NCI-H2107 treated with DMSO at 0.1 percent for 48 hours (cell line): ENCODE measurements around the gene BCL2L1.
"Not testable (repeated sequence)": the region's sequence is repeated elsewhere in the genome, so short reads cannot be mapped to it uniquely, and the experiment has no call there.

Experiments used
- DNase-seq: peaks from one replicate; lab custom pipeline; 2025; ENCODE audit not compliant: unreplicated experiment; lab: John Stamatoyannopoulos, UW

The BCL2L1 gene

DNA sequence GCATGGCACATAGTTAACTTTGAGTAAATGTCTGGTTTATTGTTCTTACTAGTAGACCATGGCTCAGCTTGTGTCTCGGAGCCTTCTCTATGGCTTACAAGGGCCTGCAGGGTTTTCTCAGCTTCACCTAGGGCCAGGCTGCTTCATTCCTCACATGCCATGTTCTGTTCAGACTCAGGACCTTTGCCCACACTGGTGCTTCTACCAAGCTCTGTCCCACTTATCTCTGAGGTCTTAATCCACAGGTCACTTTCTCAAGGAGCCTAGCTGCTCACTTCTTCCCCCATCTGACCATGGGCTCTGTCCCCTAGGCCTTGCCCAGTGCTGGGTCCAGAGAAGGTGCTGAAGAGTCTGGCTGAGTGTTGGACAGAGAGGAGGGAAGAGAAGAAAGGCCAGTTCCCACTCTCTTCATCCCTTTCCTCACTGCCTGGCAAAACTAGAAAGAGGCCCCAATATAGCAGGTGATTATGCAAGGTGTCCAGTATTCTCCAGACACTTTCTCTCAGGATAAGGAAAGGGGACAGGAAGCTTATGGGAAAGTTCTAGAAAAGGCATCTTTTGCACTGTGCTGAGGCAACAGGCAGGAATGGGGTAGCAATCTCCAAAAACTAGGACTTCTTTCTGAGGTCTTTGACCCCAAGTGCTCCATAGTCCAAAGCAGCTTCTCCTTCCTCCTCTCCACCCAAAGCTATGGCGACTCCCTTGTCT lies 45.0 kb downstream of the BCL2L1 start:
- DNase-seq, result no peak

DNA sequence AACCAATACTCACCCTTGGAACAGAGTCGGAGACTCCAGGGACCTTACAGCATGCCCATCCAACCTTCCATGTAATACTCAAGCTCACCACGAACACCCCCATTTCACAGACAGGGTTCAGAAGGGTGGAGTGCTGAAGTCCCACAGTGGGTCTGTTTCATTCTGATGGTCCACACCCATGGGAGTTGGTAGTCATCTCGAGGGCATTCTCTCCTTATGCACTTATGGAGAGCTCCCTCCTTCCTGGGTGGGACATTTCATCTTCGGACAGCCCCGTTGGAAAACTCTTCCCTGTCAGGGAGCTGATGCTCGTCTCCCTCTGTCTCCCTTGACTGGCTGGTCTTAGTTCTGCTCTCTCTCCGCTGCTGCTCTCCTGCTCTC lies 46.1 kb downstream of the BCL2L1 start:
- no peak for DNase-seq

- no peak for DNase-seq
These were observed 46.6 kb downstream of the BCL2L1 start for GRCh38 chr20:31675828-31676608.

DNA sequence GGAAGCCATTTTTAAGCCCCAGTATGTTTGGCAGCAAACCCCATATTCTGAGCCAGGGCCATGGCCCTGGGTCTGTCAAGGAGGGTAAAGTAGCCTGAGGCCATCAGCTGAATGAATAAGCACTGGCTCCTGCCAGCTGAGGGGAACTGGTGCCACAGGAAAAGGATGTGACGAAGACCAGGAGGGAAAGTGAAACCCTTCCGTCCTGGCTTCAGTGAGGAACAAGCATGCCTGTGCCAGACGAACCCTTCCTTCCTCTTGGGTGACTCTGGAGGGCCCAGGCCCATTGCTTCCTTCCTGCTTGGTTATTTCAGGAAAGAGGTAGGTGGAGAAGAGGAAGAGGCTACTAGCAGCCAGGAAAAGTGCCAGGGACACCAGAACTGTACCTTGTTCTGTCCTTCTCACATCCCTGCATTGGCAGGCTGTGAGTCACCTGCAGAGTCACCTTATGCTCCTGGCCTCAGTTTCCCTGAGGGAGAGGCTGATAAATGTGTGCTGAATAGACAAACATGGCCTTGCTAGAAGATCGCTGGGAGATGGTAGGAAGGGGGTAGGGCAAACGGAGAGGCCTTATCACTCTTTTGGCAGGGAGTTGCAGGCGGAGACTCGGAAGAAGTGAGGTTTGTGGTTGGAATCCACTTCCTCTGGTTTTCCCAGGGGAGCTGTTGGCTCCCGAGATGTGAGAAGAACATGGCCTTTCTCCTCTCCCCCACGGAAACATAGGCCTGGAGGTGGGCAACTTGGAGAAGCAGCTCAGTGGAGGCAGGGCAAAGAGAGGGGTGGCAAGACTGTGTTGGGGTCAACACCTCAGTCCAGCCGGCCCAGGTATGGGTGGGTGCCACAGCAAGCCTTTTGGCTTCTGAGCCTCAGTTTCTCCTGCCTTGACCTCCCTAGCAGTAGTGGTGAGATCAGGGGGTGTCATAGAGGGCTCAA lies 47.5 kb downstream of the BCL2L1 start:
- no peak for DNase-seq

DNA sequence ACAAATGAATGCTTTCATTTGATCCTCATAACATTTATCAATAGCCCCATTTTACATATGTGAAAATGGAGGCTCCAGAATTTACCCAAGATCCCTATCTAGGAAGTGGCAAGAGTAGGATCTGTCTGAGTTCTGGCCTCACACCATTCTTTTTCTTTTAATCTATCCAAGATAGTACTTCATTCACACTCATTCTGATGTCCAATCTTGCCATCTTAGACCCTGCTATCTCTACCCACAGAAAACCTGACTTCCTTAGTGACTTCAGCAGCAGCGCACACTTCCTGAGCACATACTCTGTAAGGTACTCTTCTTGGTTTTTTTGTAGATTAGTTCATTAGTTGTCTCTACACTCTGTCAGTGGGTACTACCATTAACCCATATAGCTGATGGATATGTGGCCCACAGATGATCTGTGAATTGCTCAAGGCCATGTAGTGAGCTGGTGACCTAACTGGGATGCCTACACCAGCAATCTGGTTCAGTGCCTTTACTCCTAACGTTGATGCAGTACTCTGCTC lies 48.7 kb downstream of the BCL2L1 start:
- no peak for DNase-seq

DNA sequence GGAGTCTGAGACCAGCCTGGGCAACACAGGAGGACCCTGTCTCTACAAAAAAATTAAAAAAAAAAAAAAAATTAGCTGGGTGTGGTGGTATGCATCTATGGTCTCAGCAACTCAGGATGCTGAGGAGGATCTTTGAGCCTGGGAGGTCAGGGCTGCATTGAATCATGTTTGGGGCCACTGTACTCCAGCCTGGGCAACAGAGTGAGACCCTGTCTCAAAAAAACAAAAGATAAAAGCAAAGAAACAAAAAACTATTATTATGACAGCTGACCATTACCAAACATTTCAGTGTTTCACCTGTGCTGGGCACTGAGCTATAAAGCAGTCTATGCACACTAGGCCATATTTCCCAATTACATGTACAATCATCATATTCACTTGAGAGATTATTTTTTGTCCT lies 49.2 kb downstream of the BCL2L1 start:
- DNase-seq, result no peak

DNA sequence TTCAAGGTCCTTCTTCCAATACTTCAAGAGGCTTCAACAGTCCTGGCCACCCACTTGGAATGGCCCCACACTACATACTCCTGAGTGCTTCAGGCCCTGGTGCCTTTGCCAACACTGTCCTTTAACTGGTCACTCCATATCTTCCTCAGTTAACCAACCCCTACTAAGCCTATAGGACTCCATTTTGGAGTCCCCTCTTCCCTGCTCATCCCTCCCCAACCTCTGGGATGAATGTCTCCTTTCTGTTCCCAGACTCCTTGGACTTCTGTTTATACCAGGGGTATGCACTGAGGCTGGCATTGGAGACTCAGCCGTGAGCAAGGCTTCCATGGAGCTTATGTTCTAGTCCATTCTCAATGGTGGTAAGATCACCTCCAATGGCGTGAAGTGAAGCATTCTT lies 51.3 kb downstream of the BCL2L1 start:
- DNase-seq, result no peak

- DNase-seq, result no peak
These were observed 52.1 kb downstream of the BCL2L1 start for GRCh38 chr20:31670371-31671228.

DNA sequence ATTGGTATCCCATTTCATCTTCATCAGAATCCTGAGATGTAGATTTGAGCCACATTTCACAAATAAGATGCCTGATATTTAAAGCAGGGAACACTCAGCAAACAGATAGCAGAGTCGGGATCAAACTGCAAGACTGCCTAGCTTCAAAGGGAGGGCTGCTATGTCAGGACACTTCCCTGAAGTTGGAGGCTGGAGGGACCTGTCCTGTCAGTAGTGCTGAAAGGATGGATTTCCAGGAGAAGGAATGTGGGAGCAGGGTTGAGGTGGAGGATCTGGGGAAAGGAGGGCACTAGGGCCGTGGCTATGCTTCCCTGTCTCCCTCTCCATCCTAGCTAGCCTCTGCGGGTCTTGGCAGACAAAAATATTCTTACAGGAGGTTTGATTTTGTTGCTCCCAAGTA lies 52.8 kb downstream of the BCL2L1 start:
- DNase-seq, result no peak

DNA sequence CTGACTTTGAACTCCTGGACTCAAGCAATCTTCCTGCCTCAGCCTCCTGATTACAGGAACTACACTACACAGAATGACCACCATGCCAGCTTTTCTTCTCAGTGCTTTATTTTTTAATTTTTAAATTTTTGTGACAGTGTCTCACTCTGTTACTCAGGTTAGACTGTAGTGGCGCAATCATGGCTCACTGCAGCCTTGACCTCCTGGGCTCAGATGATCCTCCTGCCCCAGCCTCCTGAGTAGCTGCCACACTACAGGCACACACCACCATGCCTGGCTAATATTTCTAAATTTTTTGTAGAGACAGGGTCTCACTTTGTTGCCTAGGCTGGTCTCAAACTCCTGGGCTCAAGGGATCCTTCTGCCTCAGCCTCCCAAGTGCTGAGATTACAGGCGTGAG lies 53.7 kb downstream of the BCL2L1 start:
- not testable (repeated sequence) for DNase-seq

GRCh38 chr20:31667315-31668285 lies 55.1 kb downstream of the BCL2L1 start:
- no peak for DNase-seq

DNA sequence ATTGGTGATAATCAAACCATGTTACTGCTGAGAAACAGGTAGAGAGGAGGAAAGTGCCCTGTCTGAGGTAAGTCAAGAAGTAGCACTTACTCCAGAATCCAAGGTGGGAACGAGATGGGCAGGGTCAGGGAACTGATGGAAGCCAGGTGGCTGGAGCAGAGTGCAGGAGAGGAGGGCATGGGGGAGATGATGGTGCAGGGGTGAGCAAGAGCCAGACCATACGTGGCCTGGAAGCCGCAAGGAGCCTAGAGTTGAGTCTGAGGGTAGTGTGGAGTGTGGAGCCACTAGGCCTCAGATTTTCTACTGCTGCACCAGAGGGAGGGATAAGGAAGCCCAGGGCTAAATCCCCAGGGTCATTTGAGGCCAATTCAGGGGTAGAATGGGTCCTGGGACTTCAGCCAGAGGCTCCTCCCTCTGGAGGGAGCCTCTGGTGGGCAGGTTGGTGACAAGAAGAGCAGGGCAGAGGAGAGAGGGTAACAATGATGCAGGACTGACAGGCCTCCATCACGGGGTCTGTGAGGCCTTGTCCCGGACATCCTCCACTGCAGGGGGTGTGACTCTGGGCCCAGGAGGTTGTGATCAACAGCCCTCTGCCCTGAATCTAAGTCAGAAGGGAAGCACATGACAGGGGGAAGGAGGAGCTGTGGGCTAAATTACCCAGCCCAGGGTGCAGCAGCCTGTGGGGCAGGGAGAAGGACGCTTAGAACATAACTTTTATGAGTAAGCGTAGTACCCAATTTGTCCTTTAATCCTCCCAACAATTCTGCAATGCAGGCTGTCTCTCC lies 56.2 kb downstream of the BCL2L1 start:
- DNase-seq, result no peak

- no peak for DNase-seq
These were observed 56.9 kb downstream of the BCL2L1 start for GRCh38 chr20:31665753-31666152.

GRCh38 chr20:31664696-31665354 lies 57.8 kb downstream of the BCL2L1 start:
- DNase-seq, result no peak

DNA sequence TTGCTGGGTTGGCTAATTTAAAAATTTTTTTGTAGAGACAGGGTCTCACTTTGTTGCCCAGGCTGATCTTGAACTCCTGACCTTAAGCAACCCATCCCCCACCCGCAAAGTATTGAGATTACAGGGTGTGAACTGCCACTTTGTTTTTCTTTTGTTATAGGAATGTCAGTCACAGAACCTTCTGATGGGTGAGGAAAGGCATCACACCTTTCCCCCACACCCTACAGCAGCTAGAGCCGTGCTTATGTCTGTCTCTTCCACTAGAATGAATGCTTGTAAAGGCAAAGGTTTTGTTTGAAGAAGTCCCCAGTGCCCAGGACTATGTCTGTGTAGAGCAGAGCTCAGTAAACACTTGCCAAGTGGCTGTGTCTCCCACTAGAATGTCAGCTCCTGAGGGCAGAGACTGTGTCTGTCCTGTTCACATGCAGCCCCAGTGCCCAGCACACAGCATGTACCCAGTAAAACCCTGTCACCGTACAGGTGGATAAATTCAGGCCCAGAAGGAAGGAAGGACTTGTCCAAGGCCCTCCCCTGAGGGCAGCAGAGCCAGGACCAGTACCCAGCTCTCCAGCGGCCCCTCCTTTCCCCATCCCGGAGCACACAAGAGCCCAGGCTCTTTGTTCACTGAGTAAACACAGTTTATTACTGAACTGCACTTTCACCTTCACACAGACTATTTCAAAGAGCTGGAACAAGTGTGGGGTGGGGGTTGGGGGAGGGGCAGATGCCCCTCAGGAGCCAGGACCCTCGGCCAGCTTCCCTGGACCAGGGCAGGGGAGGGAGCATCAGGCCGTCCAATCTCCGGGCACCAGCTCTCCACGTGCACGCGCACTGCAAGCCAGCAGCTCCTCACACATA lies 58.6 kb downstream of the BCL2L1 start:
- DNase-seq, result peak; percentile 21

DNA sequence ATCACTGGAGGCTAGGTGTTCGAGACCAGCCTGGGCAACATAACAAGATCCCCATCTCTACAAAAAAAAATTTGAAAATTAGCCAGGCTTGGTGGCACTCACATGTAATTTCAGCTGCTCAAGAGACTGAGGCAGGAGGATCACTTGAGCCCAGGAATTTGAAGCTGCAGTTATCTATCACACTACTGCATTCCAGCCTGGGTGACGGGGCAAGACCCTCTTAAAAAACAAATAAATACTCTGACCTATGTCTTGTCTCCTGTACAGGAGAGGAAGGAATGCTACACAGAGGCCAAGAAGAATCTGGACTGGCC lies 59.2 kb downstream of the BCL2L1 start:
- DNase-seq, result no peak

DNA sequence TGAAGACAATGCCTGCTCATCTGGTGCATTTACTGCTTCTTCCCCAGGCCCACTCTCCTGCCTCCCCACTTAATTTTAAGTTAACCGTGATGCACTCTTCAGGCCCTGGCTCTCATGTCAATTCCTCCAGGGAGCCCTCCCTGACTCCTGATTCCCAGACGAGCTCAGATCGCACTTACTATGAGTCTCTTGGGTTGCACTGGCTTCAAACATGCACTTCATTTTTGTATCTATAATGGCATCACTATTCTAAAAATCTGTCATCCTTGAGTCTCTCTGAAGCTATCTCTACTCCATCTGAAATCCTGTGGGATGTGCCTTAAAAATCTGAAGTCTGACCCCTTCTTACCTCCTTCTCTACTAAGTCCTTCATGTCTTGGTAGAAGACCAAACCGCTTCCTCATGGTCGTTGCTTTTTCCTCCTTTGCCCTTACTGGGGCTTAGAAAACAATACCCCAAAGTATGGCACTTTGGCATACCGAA lies 60.3 kb downstream of the BCL2L1 start:
- DNase-seq, result no peak
